Natural killer cell treated with Interleukin-12 subunit alpha and Interleukin-12 subunit beta and Interleukin-15 and Interleukin-18, amount 100 ng/mL, for 72 hours (primary cell): ENCODE measurements around the gene JAM2. TPM values are rescaled to one million over a fixed set of nuclear protein-coding genes. Genes with fewer than 3 reads are reported as not detected.
A peak's percentile ranks its signal among the peaks of the same experiment; 100 is the strongest.

ENCODE experiments used
- ATAC-seq, 2 donors: fragments of 150-1000 bp; cut with Tn5 transposase in 1 of 2; sonication (Bioruptor Pico), chemical (Tn5 transposase) in 1 of 2; 2 replicates each; pipeline ENCODE4 v1.10.0; 2021
- DNase-seq: peaks from one replicate; pipeline ENCODE4 v3.0.0; 2022; ENCODE audit warnings: low spot score
- H3K27ac Mint-ChIP-seq, 2 donors: 1 replicate in 1 of 2; 2 replicates in 1 of 2; pipeline ENCODE4 v1.8.0; 2022; ENCODE audit warnings: mixed read lengths in 2 of 2, mild to moderate bottlenecking in 1 of 2, moderate library complexity in 1 of 2
- H3K27me3 Mint-ChIP-seq, 2 donors: 1 replicate in 1 of 2; 2 replicates in 1 of 2; pipeline ENCODE4 v1.8.0; 2022; ENCODE audit warnings: mixed read lengths in 2 of 2
- H3K36me3 Mint-ChIP-seq: one replicate; pipeline ENCODE4 v1.8.0; 2022; ENCODE audit warnings: mixed read lengths
- H3K4me1 Mint-ChIP-seq, 2 donors: 1 replicate in 1 of 2; 2 replicates in 1 of 2; pipeline ENCODE4 v1.8.0; 2022; ENCODE audit warnings: low read depth in 2 of 2, mixed read lengths in 2 of 2, mild to moderate bottlenecking in 1 of 2
- H3K4me3 Mint-ChIP-seq: one replicate; pipeline ENCODE4 v1.8.0; 2022; ENCODE audit warnings: mixed read lengths
- H3K9me3 Mint-ChIP-seq: 2 replicates; pipeline ENCODE4 v1.8.0; 2022; ENCODE audit warnings: mixed read lengths
- total RNA-seq, 2 donors: library from RNA; stranded (reverse); gene quantifications; one replicate each; pipeline ENCODE4 v1.2.3, GENCODE V29; 2022

The JAM2 gene
- total RNA-seq, 2 donors from 2014 or later = 0.45 to 0.50 TPM

GRCh38 chr21:25744854-25745253 lies 105.8 kb downstream of the JAM2 start:
- no peak for ATAC-seq
- Mint-ChIP-seq H3K4me1 (peaks cover 0 to 6% of the 10 kb centered on the region in 2 donors), H3K9me3 (no peaks in the 10 kb centered on the region), H3K4me3 (no peak overlapping the region), H3K27ac (no peak overlapping the region), H3K27me3 (no peaks in the 10 kb centered on the region), H3K36me3 (peaks cover 4% of the 10 kb centered on the region)
- DNase-seq = no peak

DNA sequence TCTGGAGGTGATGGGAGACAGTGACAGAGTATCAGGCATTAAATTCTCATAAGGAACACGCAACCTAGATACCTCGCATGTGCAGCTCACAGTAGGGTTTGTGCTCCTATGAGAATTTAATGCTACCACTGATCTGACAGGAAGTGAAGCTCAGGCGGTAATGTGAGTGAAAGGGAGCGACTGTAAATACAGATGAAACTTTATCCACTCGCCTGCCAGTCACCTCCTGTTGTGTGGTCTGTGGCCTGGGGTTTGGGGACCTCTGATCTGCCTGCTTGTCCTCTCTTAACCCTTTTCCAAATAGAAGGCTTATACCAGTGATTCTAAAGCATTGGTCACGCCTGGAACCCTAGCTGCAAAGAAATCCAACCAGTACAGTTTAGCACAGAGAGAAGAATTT lies 111.0 kb downstream of the JAM2 start:
- H3K9me3 Mint-ChIP-seq = no peaks in the 10 kb centered on the region
- ATAC-seq (peak; percentile 59 to 61), DNase-seq (no peak)
- H3K27ac Mint-ChIP-seq = peak overlapping the region; percentile 19 to 81
- H3K4me3 Mint-ChIP-seq = no peak overlapping the region
- H3K4me1 Mint-ChIP-seq = peaks cover 6 to 8% of the 10 kb centered on the region in 2 donors
- peaks cover 17% of the 10 kb centered on the region for H3K36me3 Mint-ChIP-seq
- no peaks in the 10 kb centered on the region for H3K27me3 Mint-ChIP-seq

DNA sequence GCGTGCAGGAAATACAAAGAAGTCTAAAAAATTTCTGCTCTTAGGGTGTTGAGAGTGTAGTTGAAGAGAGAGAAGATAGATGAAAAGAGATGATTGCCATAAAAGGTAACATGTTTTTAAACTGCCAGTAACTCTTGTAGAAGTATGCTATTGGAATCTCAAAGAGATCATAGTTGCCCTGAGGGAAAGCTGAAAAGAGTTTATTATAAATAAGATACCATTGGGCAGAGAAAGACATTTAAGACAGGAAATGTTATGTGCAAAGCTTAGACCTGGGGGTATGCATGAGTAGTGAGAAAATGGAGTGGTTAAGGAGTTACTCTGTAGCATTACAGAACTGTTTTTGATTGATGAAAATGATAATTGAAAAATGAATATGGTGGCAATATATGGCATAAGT lies 113.4 kb downstream of the JAM2 start:
- no peak for ATAC-seq
- H3K4me3 Mint-ChIP-seq = no peak overlapping the region
- peaks cover 17% of the 10 kb centered on the region for H3K36me3 Mint-ChIP-seq
- H3K27ac Mint-ChIP-seq = no peak overlapping the region
- no peak for DNase-seq
- no peaks in the 10 kb centered on the region for H3K9me3 Mint-ChIP-seq
- no peaks in the 10 kb centered on the region for H3K27me3 Mint-ChIP-seq
- peaks cover 22 to 28% of the 10 kb centered on the region in 2 donors for H3K4me1 Mint-ChIP-seq

DNA sequence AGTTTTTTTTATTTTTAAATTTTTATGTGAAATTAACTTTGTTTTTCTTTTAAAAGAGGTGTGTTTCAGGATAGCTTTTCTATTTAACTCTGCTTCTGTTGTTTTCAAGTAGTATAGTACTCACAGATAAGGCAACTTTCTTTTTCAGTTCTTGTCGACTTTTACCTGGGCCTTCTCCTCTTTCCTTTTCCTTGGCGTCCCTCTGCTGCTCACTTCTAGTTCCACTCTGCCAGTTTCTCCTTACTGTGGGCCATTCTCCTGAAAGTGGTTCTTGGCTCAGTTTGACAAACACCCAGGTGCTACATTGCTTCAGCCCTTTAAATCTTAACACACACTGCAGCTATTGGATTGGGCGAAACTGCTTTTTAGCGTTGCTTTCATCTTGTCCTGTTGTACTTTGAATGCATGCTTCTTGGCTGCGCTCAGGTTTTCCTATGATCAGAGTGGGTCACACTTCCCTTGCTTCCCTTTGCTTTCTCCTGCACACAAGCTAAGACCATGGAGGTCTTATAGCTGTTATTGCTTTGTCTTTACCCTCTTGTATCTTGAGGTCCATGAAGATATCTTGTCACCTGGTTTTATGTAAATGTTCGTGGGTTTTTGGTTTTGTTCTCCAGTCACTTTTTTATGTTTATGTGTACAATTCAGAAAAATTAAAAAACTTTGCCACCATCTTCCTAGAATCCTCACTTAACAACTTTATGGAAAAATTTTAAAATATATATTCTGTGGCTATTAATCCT lies 117.3 kb downstream of the JAM2 start:
- DNase-seq (no peak), ATAC-seq (peak in 1 of 2 donors; percentile 6)
- Mint-ChIP-seq H3K4me1 (peaks cover 33 to 43% of the 10 kb centered on the region in 2 donors), H3K27me3 (no peaks in the 10 kb centered on the region), H3K9me3 (no peaks in the 10 kb centered on the region), H3K36me3 (peaks cover 29% of the 10 kb centered on the region), H3K4me3 (peak overlapping the region; percentile 6), H3K27ac (peak overlapping the region; percentile 0 to 52)

GRCh38 chr21:25757531-25757930 lies 118.5 kb downstream of the JAM2 start:
- ATAC-seq (no peak), DNase-seq (no peak)
- Mint-ChIP-seq H3K4me3 (no peak overlapping the region), H3K27ac (peak overlapping the region in 1 of 2 donors; percentile 52), H3K9me3 (no peaks in the 10 kb centered on the region), H3K36me3 (peaks cover 25% of the 10 kb centered on the region), H3K27me3 (no peaks in the 10 kb centered on the region), H3K4me1 (peaks cover 33 to 43% of the 10 kb centered on the region in 2 donors)

GRCh38 chr21:25759573-25759972 lies 120.5 kb downstream of the JAM2 start:
- Mint-ChIP-seq H3K4me3 (peak overlapping the region; percentile 31), H3K27ac (peak overlapping the region; percentile 61 to 89), H3K4me1 (peaks cover 33 to 43% of the 10 kb centered on the region in 2 donors), H3K36me3 (peaks cover 22% of the 10 kb centered on the region), H3K9me3 (no peaks in the 10 kb centered on the region), H3K27me3 (no peaks in the 10 kb centered on the region)
- ATAC-seq = peak in 1 of 2 donors; percentile 66
- DNase-seq = no peak

GRCh38 chr21:25760061-25760460 lies 121.0 kb downstream of the JAM2 start:
- Mint-ChIP-seq H3K27me3 (no peaks in the 10 kb centered on the region), H3K27ac (peak overlapping the region; percentile 61 to 89), H3K36me3 (peaks cover 23% of the 10 kb centered on the region), H3K4me1 (peaks cover 33 to 42% of the 10 kb centered on the region in 2 donors), H3K9me3 (no peaks in the 10 kb centered on the region), H3K4me3 (peak overlapping the region; percentile 31)
- DNase-seq (no peak), ATAC-seq (peak; percentile 54 to 84)

DNA sequence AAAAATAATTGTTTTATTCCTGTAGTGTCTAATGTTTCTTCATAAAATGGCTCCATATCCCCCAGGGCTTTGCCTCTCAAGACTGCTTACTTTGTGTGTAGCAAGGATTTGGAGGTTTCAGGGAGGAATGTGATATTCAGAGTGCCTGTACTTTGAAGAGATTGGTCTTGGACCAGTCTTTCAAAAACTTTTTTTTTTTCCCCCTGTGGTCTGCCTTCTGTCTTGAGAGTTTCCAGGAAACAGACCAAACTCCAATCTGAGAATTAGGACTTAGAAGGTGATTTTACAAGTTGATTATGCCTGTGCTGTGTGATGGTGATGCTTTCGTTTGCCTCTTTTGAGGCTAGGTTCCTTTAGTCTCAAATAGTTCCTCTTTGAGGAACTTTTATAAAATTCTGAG lies 121.6 kb downstream of the JAM2 start:
- peak in 1 of 2 donors; percentile 59 for ATAC-seq
- Mint-ChIP-seq H3K36me3 (peaks cover 30% of the 10 kb centered on the region), H3K9me3 (no peaks in the 10 kb centered on the region), H3K27ac (peak overlapping the region; percentile 61 to 89), H3K27me3 (no peaks in the 10 kb centered on the region), H3K4me3 (peak overlapping the region; percentile 31), H3K4me1 (peaks cover 29 to 36% of the 10 kb centered on the region in 2 donors)
- no peak for DNase-seq

DNA sequence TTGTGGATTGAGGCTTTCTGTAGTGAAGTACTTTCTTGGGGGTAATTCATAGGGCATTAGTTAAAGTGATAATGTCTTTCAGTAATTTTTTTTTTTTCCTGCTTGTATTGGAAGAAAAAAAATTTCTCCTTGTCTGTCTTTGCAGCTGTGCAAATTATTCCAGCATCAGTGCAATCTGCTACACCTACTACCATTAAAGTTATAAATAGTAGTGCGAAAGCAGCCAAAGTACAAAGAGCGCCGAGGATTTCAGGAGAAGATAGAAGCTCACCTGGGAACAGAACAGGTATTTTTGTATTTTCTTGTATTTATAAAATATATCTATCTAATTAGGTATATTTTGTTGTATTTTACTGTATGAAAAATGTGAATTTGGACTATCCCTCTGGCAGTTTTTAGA lies 125.0 kb downstream of the JAM2 start:
- DNase-seq (no peak), ATAC-seq (no peak)
- no peak overlapping the region for H3K27ac Mint-ChIP-seq
- H3K27me3 Mint-ChIP-seq = no peaks in the 10 kb centered on the region
- peaks cover 28% of the 10 kb centered on the region for H3K36me3 Mint-ChIP-seq
- no peak overlapping the region for H3K4me3 Mint-ChIP-seq
- no peaks in the 10 kb centered on the region for H3K9me3 Mint-ChIP-seq
- peaks cover 19 to 20% of the 10 kb centered on the region in 2 donors for H3K4me1 Mint-ChIP-seq

Other genes with a start within 250 kb of the JAM2 start
- 10 to 100 TPM; 40.6 to 46.1 TPM for gene MRPL39, start 31.8 kb upstream of the JAM2 start, total RNA-seq
- gene ATP5PF, start 95.6 kb downstream of the JAM2 start, total RNA-seq = 100 to 1,000 TPM in 1 of 2 donors, 10 to 100 TPM in 1; 52.1 to 124 TPM
- 10 to 100 TPM; 23.5 to 23.6 TPM for gene GABPA, start 95.7 kb downstream of the JAM2 start, total RNA-seq